Measurements from ENCODE around the gene AVP.

Gene AVP

DNA sequence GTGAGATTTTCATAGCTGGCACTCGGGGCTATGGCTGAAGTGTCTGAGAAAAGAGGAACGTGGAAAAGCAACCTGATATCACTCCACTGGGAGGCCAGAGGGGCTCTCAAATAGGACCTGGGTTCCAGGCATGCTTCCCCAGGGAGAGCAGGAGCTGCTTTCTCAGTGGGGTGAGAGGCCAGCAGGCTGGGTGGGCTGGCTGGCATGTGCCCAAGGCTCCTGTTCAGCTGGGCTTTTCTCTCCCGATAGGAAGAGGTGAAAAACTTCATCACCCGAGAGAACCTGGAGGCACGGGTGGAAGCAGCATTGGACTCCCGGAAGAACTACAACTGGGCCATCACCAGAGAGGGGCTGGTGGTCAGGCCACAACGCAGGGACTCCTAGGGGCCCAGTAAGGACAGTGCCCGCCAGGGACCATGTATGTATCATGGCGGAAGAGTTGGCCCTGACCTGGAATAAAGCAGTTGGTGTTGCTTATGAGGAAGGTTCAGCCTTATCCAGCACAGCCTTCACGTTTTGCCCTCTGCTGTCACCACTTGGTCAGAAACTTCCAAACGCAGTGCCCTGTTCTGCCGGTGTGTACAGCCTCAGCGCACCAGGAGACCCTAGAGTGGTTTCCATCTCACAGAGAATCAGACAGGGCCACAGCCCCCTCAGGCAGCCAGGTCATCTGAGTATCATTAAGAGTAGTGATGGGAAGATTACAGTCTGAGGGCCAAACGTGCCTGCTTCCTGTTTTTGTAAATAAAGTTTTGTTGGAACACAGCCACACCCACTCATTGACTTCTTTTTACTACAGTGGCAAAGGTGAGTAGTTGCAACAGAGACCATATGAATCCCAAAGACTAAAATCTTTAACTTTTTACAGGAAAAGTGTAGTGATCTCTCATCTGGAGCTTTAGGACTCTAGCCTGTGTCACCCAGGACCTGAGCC, 36.8 kb downstream of the AVP start:
- no peak for DNase-seq

DNA sequence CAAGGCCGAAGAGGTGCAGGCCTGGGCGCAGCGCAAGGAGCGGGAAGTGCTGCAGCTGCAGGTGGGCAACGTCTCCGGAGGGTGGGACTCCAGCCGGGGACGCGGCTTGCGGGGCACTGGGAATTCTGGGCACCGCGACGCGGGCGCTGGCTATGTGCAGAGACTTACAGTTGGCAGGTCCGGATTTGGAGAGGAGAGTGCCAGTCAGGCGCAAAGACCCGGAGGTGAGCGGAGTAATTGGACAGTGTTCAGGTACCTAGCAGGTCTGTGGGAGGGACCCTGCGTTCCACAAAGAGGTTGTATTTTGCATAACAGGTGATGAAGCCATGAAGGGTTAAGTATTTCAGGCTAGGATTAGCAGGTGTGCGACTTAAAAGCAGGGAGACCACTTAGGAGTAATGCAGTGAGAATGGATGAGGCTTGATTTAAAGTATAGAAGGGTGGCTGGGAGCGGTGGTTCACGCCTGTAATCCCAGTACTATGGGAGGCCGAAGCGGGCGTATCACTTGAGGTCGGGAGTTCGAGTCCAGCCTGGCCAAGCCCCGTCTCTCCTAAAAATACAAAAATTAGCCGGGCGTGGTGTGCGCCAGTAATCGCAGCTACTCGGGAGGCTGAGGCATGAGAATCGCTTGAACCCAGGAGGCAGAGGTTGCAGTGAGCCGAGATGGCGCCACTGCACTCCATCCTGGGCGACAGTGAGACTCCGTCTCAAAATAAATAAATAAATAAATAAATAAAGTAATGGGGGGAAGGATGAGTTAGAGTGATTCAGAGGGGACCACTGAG, 37.7 kb downstream of the AVP start:
- DNase-seq = no peak

DNA sequence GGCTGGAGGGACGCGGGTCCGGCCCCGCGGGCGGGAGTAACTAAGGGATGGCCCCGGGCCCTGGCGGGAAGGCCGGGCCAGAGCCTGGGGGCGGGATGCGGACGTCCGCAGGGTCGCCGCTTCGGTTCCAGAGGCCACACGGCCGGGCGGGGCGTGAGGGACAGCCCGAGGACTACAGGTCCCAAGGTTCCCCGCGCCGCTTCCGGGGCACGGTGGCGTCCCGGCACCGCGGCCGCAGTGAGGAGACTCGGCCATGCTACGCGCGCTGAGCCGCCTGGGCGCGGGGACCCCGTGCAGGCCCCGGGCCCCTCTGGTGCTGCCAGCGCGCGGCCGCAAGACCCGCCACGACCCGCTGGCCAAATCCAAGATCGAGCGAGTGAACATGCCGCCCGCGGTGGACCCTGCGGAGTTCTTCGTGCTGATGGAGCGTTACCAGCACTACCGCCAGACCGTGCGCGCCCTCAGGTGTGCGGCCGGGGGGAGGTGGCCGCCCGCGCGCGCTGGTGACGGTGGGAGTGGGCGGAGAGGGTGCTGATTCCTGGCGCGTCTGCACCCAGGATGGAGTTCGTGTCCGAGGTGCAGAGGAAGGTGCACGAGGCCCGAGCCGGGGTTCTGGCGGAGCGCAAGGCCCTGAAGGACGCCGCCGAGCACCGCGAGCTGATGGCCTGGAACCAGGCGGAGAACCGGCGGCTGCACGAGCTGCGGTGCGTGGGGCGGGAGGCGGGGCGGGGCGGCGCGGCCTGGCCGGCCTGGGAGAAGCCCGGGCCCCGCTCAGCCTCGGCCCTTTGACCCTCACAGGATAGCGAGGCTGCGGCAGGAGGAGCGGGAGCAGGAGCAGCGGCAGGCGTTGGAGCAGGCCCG, 38.5 kb downstream of the AVP start, which contains the start of gene MRPS26:
Gene MRPS26, plus strand, starts transcription at position 237 of the 861 bp plus-strand sequence. Its CDS starts 17 bp downstream, at position 254.
- peak; percentile 81 for DNase-seq

DNA sequence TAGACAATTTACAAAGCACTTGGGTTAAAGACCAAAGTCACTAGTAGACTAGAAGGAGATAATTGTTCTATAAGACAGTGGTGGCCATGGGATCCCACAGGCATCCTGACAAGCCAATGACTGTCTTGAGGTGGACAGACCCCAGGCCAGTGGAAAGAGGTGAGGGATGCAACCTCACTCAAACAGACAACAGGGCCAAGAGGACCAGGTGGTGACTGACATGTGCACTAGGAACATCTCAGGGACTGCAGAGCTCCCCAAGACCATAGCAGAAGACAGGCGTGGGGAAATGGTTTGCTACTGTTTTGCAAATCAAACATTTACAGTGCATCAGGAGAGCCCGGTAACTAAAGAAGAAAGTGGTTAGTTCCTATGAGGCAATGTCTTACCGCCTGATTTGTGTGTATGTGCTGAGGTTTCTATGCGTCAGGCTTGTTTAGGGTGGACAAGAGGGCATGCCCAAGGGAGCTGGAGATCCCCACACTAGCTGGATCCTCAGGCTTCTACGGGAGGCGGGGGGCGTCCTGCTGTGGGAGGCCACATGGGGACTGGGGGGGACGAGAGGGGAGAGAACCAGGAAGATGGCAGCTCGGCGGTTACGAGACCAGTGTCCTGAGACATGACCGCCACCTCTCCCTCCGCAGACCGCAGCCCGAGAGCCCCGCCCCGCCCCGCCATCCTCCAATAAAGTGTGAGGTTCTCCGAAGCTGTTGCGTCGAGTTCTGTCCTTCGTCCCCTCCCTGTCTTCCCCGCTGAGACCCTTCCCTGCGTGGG, 39.3 kb downstream of the AVP start:
- no peak for DNase-seq

DNA sequence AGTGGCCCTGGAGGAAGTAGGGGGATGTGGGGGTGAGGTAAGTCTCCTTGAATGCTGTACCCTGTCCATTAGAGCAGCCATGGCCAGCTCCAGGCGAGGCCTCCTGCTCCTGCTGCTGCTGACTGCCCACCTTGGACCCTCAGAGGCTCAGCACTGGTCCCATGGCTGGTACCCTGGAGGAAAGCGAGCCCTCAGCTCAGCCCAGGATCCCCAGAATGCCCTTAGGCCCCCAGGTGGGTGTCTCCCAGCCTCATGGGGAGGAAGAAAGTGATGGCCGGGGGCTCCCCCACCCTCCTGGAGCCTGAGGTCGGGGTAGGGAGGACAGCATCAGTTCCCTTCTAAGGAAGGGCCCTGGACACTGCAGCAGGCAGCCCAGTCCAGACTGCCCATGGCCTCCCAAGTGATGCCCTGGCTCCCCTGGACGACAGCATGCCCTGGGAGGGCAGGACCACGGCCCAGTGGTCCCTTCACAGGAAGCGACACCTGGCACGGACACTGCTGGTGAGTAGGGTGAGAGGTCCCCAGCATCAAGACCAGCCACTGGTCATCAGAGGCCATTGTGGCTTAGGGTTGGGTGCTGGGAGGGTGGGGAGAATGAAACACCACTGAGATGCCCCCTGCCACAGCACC, 40.1 kb downstream of the AVP start:
- no peak for DNase-seq

DNA sequence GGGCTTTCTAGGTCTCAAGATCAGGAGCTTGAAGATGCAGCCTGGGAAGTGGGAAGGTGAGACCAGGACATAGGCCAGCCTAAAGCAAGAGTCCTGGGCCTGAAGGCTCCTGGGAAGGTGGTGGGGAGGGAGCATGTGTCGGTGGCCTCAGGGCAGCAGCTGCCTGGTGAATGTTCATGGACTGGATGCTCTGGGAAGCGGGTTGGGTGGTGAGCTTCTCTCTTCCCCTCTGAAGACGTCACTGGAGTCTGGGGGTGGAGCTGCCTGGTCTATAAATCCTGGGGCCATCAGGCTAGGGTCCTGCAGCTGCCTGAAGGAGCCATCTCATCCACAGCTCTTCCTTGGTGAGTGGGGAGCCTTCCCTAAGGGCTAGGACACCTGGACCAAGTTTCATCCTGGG, 41.2 kb downstream of the AVP start, which contains the start of gene GNRH2:
Gene GNRH2, plus strand, starts transcription at position 301 of the 400 bp plus-strand sequence. CDS start 793 bp downstream, outside the sequence.
- no peak for DNase-seq

DNA sequence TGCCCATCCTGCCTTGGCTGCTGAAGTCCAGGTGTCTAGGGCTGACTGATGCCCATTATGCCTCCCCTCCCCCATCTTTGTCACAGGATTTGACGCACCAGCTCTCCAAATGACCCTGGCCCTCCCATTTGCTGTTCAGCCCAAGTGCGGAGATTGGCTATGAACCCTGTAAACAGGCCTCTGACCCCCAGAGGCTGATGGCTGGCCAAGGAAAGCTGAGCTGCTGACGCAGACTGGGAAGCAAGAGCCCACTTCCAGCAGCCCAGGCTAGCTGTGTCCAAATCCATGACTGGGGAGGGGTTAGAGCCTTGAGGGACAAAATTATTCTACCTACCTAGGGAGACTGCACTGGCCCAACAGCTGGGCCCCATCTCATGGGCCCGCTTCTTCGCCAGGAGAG, 41.9 kb downstream of the AVP start:
- DNase-seq = no peak

DNA sequence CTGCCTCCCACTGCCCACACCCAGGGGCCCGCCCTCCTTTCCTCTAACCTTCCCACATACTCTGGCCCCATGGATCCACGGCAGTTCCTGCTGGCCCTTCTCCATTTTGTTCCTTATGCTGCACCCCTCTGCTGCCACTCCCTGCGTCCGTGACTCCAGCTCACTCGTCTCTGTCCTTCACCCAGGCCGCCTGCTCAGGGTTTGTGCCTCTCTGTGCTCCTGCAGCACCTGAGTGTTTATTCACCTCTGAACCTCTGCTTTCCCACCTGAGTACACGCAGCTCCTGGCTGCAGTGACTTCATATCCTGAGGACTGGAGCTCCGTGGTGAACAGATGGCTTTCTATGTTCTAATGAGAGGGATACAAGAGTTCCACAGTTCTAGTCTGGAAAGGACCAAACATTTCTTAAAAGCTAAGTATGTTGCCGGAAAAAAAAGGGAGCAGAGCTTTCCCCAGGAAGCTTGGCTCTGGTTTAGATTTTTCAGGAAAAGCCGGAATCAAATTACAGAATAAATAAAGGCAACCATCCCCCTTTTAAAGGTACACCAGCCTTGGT, 42.6 kb downstream of the AVP start:
- no peak for DNase-seq

DNA sequence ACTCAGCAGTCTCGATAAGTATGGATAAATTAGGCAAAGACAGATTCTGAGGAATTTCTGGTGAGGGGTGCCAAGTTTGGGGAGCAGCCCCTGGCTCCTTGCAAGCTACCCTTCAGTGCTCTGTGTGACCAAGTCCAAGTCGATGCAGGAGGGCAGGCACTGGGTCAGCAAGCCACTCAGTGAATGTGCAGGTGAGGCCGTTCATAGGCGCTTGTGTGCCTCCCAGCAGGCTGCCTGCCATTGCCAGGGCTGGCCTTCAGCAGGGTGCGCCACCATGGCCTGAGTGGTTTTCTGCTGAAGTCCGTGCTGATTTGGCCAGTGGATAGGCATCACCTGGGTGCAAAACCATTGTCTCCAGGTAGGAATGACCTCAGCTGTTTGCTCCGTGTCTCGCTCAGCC, 44.4 kb downstream of the AVP start:
- DNase-seq = no peak

DNA sequence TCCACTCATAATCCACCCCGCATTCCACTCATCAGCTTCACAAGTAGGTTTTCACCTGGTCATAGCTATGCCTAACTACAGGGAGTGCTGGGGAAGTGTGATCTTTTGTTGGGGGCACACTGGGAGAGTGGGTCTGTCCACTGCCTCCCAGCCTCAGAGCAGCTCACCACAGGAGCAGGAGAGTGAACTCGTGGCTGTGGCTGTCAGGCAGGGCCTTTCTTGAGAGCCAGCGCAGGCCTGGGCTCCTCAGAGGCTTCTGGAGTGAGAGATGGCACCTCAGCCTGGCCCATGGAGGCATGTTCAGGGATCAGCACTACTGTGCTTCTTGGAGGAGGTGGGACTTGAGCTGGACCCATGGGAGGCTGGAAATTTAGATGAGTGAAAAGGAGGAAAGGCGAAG, 45.1 kb downstream of the AVP start:
- DNase-seq = no peak

DNA sequence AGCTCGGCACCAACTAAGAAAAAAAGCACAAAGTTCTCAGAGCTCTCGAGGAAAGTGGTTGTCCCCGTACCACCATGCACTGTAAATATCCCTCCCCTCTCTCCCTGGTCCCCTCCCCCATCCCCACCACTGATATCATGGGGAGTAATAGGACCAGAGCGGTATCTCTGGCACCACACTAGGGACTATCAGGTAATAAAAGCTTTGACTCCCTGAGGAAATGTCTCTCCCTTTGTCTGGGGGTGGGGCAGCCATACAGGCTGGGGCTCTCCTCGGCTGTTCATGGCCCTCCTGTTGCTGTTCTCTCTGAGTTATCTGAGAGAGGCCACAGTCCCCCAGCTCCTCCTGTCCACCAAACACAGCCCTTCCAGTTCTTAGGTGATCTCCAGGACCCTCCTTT, 46.1 kb downstream of the AVP start:
- no peak for DNase-seq

DNA sequence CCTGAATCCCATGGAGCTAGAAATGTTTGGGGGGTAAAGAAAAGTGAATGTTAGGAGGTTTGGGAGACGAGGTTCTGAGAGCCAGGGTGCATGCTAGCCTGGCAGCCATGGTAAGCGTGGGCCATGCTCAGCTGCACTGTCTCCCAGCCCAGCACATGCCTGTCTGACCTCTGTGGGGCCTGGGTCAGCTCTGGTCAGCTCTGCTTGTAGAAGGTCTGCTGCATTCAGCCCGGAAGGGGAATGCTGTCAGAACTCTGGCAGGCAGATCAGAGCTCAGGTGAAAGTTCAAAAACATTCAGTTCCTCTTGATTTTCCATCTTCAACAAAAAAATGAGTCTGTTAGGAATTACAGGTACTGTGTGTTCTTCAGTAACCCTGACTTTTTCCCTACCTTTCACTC, 46.9 kb downstream of the AVP start:
- DNase-seq = no peak

DNA sequence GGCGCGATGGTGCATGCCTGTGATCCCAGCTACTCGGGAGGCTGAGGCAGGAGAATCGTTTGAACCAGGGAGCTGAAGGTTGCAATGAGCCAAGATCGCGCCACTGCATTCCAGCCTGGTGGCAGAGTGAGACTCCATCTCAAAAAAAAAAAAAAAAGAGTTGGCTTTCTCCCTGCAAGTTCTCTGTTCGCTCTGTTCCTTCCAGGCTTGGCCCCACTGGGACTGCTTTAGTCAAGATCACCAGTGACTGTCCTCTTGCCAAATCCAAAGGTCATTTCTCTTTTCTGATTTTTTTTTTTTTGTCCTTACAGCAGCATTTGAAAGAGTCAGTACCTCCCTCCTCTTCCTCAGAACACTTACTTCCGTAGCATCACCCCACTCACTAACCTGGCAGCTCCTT, 51.9 kb downstream of the AVP start:
- DNase-seq = no peak

All from activated T-cell treated with anti-CD3 and anti-CD28 coated beads, Interleukin-2, amount 50 U/mL, for 1 hour (primary cell).